MM.1S (cell line): ENCODE results near the gene ARTN.

Source experiments
- DNase-seq: peaks from one replicate; pipeline ENCODE4 v3.0.0-alpha.2; 2015
- H2AFZ ChIP-seq: fragments of 300-600 bp; sonication (generic); 2 replicates; pipeline ENCODE4 v1.6.0; 2016; ENCODE audit warnings: antibody characterized with exemption, low read length
- H3F3A ChIP-seq: fragments of 300-600 bp; sonication (generic); 2 replicates; pipeline ENCODE4 v1.6.1; 2016; ENCODE audit warnings: mild to moderate bottlenecking, antibody characterized with exemption, low read length, moderate library complexity, mixed read lengths; ENCODE audit not compliant: insufficient read depth
- H3K27ac ChIP-seq: fragments of 300-600 bp; sonication (generic); 2 replicates; pipeline ENCODE4 v1.5.1; 2016; ENCODE audit warnings: mild to moderate bottlenecking, low read length
- H3K27me3 ChIP-seq: fragments of 300-600 bp; sonication (generic); replicated peaks from 2 replicates; pipeline ENCODE4 v1.6.0; 2016; ENCODE audit warnings: low read length; ENCODE audit not compliant: insufficient read depth
- H3K36me3 ChIP-seq: fragments of 300-600 bp; sonication (generic); replicated peaks from 2 replicates; pipeline ENCODE4 v1.6.1; 2016; ENCODE audit warnings: mild to moderate bottlenecking, low read length, mixed read lengths; ENCODE audit not compliant: insufficient read depth
- H3K4me1 ChIP-seq: fragments of 300-600 bp; sonication (generic); 2 replicates; pipeline ENCODE4 v1.6.1; 2016; ENCODE audit warnings: low read length, mixed read lengths
- H3K4me2 ChIP-seq: fragments of 300-600 bp; sonication (generic); 2 replicates; pipeline ENCODE4 v1.6.0; 2016; ENCODE audit warnings: low read depth, low read length
- H3K4me3 ChIP-seq: fragments of 300-600 bp; sonication (generic); 2 replicates; pipeline ENCODE4 v1.5.1; 2016; ENCODE audit warnings: low read length, mixed read lengths
- H3K79me2 ChIP-seq: fragments of 300-600 bp; sonication (generic); 2 replicates; pipeline ENCODE4 v1.6.1; 2016; ENCODE audit warnings: mixed run types, low read length, mixed read lengths
- H3K9ac ChIP-seq: fragments of 300-600 bp; sonication (generic); 2 replicates; pipeline ENCODE4 v1.6.1; 2016; ENCODE audit warnings: low read length, mixed read lengths
- H3K9me2 ChIP-seq: fragments of 300-600 bp; sonication (generic); replicated peaks from 2 replicates; pipeline ENCODE4 v1.6.1; 2016; ENCODE audit warnings: mild to moderate bottlenecking, low read length, mixed read lengths; ENCODE audit not compliant: insufficient read depth
- H3K9me3 ChIP-seq: fragments of 300-600 bp; sonication (generic); replicated peaks from 2 replicates; pipeline ENCODE4 v1.6.1; 2016; ENCODE audit warnings: mild to moderate bottlenecking, low read length, mixed read lengths; ENCODE audit not compliant: insufficient read depth
- H4K20me1 ChIP-seq: fragments of 300-600 bp; sonication (generic); 2 replicates; pipeline ENCODE4 v1.6.1; 2016; ENCODE audit warnings: mild to moderate bottlenecking, low read length, moderate library complexity, mixed read lengths; ENCODE audit not compliant: insufficient read depth
- EZH2 ChIP-seq: fragments of 300-600 bp; sonication (generic); optimal IDR thresholded peaks from 2 replicates; pipeline ENCODE3; 2017; ENCODE audit warnings: low read depth, mild to moderate bottlenecking, antibody characterized with exemption, low read length, mixed read lengths
- EZH2phosphoT487 ChIP-seq: fragments of 300-600 bp; sonication (generic); IDR thresholded peaks from 2 replicates; pipeline ENCODE4 v1.6.1; 2018; ENCODE audit warnings: antibody characterized with exemption, low read length
- TF ChIP-seq, protein P1 (sequence below): fragments of 300-600 bp; sonication (generic); IDR thresholded peaks from 2 replicates; pipeline ENCODE4 v1.5.1; 2016; ENCODE audit warnings: antibody characterized with exemption, low read length, mixed read lengths

The ARTN gene

DNA sequence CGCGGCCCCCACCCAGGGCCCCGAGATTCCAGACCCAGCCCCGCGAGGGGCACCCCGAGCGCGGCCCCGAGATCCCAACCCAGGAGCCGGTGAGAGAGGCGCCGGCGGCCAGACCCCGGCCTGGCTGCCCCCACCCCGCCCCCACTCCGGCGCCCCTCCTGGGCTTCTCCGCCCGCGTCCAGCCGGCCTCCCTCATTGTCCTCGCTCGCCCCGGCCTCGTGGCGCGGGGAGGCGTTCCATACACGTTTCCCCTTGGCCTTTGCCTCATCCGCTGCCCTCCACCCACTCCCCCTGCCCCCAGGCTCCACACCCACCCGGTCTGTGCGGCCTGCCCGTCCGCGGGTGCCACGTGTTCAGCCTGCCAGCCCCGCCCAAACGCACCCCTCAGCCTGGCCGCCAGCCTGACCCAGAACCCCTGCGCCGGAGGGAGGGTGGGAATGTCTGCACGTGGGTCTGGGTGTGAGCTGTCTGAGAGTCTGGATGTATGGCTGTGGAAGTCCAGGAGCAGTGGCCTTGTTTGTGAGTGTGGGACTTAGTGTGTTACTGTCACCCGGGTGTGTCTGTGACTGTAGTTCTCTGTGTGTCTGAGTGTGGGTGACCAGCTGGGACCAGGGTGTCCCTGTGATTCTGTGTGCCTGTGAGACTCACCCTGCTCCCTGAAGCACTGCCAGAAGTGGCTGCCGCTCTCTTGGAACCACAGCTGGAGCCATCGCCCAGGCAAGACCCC, 46.1 kb downstream of the ARTN start:
- TF ChIP-seq, protein P1, sequence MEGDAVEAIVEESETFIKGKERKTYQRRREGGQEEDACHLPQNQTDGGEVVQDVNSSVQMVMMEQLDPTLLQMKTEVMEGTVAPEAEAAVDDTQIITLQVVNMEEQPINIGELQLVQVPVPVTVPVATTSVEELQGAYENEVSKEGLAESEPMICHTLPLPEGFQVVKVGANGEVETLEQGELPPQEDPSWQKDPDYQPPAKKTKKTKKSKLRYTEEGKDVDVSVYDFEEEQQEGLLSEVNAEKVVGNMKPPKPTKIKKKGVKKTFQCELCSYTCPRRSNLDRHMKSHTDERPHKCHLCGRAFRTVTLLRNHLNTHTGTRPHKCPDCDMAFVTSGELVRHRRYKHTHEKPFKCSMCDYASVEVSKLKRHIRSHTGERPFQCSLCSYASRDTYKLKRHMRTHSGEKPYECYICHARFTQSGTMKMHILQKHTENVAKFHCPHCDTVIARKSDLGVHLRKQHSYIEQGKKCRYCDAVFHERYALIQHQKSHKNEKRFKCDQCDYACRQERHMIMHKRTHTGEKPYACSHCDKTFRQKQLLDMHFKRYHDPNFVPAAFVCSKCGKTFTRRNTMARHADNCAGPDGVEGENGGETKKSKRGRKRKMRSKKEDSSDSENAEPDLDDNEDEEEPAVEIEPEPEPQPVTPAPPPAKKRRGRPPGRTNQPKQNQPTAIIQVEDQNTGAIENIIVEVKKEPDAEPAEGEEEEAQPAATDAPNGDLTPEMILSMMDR = no peak
- no peak for TF ChIP-seq EZH2
- no peak for TF ChIP-seq EZH2phosphoT487
- Histone ChIP-seq H3K27ac (no peak overlapping the region), H3K4me2 (peak overlapping the region; percentile 93), H3K9me2 (no peaks in the 10 kb centered on the region), H3K9ac (peak overlapping the region; percentile 67), H3K27me3 (no peaks in the 10 kb centered on the region), H3K4me1 (peaks cover 25% of the 10 kb centered on the region), H4K20me1 (peaks cover 4% of the 10 kb centered on the region; the same call in 1 of the 2 replicates), H3K36me3 (0 out of 2 replicates have a peak, but pooled peaks cover 3% of the 10 kb centered on the region), H3K4me3 (peak overlapping the region; percentile 71), H2AFZ (peak overlapping the region; percentile 67), H3K79me2 (peaks cover 51% of the 10 kb centered on the region), H3F3A (peaks cover 13% of the 10 kb centered on the region; the same call in 1 of the 2 replicates), H3K9me3 (no peaks in the 10 kb centered on the region)
- no peak for DNase-seq

DNA sequence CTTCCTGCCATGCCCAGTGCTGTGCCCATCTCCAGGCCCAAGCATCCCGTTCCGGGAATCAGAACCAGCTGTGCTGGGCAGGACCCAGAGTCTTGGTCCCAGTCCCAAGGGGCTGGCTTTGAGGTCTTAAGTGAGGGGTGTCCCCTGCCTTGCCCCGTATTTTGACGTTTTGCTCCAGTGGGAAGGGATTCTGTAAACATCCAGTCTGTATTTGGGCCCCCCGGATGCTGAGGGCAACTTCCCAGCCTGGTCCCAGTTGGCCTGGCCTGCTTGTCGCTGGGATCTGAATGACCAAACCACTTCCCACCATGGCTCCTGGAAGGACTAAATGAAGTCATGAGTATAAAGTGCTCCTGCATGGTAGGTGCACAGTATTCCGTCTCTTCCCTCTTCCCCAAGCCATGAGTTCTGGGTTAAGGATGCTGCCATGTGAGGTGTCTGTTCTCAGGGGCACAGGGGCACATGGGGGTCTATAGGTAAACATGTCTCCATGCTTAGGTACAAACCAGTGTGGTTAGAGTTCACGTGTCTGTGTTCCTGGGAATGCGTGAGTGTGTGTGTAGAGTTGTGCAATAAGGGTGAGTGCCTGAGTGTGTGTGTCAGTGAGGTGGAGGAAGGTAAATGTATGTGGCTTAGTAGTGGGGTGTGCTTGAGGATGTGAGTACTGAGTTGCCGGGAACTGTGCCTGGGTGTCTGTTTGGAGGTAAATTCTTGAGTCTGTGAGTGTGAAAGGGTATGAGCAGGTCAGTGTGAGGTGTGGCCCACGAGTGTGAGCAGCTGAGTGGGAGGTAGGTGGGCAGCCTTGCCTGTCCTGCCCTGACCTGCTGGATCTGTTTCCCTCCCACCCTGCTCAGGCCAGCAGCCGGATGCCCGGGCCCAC, 46.9 kb downstream of the ARTN start:
- no peak overlapping the region; the same call in 1 of the 2 replicates for H2AFZ ChIP-seq
- peaks cover 25% of the 10 kb centered on the region for H3K4me1 ChIP-seq
- H3K27ac ChIP-seq = no peak overlapping the region
- H3K9me3 ChIP-seq = no peaks in the 10 kb centered on the region
- no peaks in the 10 kb centered on the region for H3K9me2 ChIP-seq
- H3K27me3 ChIP-seq = no peaks in the 10 kb centered on the region
- H3K4me3 ChIP-seq = peak overlapping the region; percentile 71
- H3F3A ChIP-seq = peaks cover 13% of the 10 kb centered on the region; the same call in 1 of the 2 replicates
- H4K20me1 ChIP-seq = peaks cover 4% of the 10 kb centered on the region; the same call in 1 of the 2 replicates
- 0 out of 2 replicates have a peak, but pooled peaks cover 3% of the 10 kb centered on the region for H3K36me3 ChIP-seq
- no peak for DNase-seq
- H3K79me2 ChIP-seq = peaks cover 43% of the 10 kb centered on the region
- TF ChIP-seq EZH2 = no peak
- TF ChIP-seq, protein P1 = no peak
- peak overlapping the region; percentile 67; the same call in 1 of the 2 replicates for H3K9ac ChIP-seq
- peak overlapping the region; percentile 93 for H3K4me2 ChIP-seq

DNA sequence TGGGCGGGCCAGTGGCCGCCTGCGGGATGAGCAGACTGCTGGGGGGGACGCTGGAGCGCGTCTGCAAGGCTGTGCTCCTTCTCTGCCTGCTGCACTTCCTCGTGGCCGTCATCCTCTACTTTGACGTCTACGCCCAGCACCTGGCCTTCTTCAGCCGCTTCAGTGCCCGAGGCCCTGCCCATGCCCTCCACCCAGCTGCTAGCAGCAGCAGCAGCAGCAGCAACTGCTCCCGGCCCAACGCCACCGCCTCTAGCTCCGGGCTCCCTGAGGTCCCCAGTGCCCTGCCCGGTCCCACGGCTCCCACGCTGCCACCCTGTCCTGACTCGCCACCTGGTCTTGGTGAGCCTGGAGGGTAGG, 47.5 kb downstream of the ARTN start:
- Histone ChIP-seq H3K27me3 (no peaks in the 10 kb centered on the region), H3K4me3 (no peak overlapping the region), H2AFZ (no peak overlapping the region), H3K79me2 (peaks cover 37% of the 10 kb centered on the region), H3K9me3 (no peaks in the 10 kb centered on the region), H3K36me3 (0 out of 2 replicates have a peak, but pooled peaks cover 3% of the 10 kb centered on the region), H3K27ac (no peak overlapping the region), H3F3A (peaks cover 13% of the 10 kb centered on the region; the same call in 1 of the 2 replicates), H3K4me2 (no peak overlapping the region), H3K9me2 (no peaks in the 10 kb centered on the region), H3K9ac (no peak overlapping the region), H3K4me1 (peaks cover 21% of the 10 kb centered on the region), H4K20me1 (peaks cover 4% of the 10 kb centered on the region; the same call in 1 of the 2 replicates)
- no peak for DNase-seq
- TF ChIP-seq EZH2 = no peak
- TF ChIP-seq, protein P1 = no peak
- no peak for TF ChIP-seq EZH2phosphoT487
